ENCODE measurements around the gene POLR2E.

The POLR2E gene

DNA sequence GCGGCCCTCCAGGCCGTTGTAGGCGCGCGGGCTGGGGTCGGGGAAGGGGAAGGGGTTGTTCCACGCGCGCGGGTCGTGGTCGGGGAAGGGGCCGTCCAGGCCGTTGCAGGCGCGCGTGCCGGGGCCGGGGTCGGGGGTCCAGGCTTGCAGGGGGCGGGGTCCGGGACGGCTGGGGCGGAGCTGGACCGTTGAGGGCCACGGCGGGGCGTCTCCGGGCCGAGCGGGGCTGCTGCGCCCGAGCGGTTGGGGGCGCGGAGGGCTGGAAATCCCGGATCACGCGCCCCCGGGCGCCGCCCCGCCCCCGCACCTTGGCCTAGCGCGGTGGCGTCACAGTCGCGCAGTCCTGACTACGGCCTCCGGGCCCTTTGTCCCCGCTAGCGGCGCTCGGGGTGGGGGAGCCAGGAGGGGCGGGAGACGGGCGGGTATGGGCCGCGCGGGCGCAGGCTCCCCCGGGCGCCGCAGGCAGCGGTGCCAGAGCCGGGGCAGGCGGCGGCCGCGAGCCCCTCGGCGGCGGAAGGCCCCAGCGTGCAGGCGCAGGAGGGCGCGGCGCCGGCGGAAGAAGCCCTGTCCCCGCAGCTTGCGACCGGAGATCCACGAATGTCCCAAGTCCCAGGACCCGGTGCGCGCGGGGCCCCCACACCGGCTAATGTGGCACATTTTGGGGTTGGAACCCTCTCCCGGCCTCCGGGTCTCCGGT lies 9.3 kb upstream of the POLR2E start:
- Histone ChIP-seq H2BK15ac (ENCODE audit: low read length) (peak overlapping the region; percentile 37), H2AFZ (ENCODE audit: low read length) (peak overlapping the region; percentile 82), H2BK120ac (ENCODE audit: low read depth, low read length) (peak overlapping the region; percentile 87), H4K8ac (ENCODE audit: low read depth, low read length) (no peak overlapping the region), H3K4me2 (ENCODE audit: insufficient read depth, low read length, poor library complexity, severe bottlenecking) (peak overlapping the region; percentile 93), H2BK12ac (ENCODE audit: low read length) (no peak overlapping the region), H3K79me1 (ENCODE audit: low read depth, low read length) (peaks cover 18% of the 10 kb centered on the region), H2AK5ac (ENCODE audit: low read depth, low read length) (peak overlapping the region; percentile 99), H4K91ac (ENCODE audit: low read depth, low read length, poor library complexity) (no peak overlapping the region), H3K4me3 (ENCODE audit: low read length in 2 of 2) (peak overlapping the region; percentile 72 to 96), H3K4ac (ENCODE audit: low read length) (peak overlapping the region; percentile 93), H3K27ac (replicated peaks; ENCODE audit: low read length) (peak overlapping the region; percentile 97), H3K9me3 (replicated peaks in 1 of 2; ENCODE audit: control insufficient read depth in 2 of 2, insufficient read depth in 1 of 2, low read depth in 1 of 2, low read length in 2 of 2) (no peaks in the 10 kb centered on the region), H3K9ac (ENCODE audit: low read depth, low read length, poor library complexity) (peak overlapping the region; percentile 95), H3K4me1 (ENCODE audit: control insufficient read depth in 2 of 2, insufficient read depth in 1 of 2, low read depth in 1 of 2, low read length in 2 of 2) (peaks cover 14 to 25% of the 10 kb centered on the region in 2 donors), H3K14ac (ENCODE audit: low read length) (no peak overlapping the region), H3K27me3 (ENCODE audit: control insufficient read depth in 3 of 3, insufficient read depth in 3 of 3, low read depth in 1 of 3, low read length in 3 of 3) (no peaks in the 10 kb centered on the region), H3K36me3 (replicated peaks in 1 of 2; ENCODE audit: control insufficient read depth in 2 of 2, insufficient read depth in 2 of 2, low read length in 2 of 2) (peaks cover 20 to 26% of the 10 kb centered on the region in 2 donors), H3K23ac (ENCODE audit: low read depth, low read length, poor library complexity) (peak overlapping the region; percentile 94), H3K18ac (ENCODE audit: low read length) (peak overlapping the region; percentile 100), H2BK5ac (ENCODE audit: low read length) (peak overlapping the region; percentile 98)
- WGBS, 2 donors (ENCODE audit: extremely low coverage in 2 of 2, insufficient read length in 2 of 2, insufficient replicate concordance in 1 of 2) = no CpG with 5 or more reads among the region's 93 CpGs
- peak; percentile 84 for DNase-seq (ENCODE audit: low spot score)

DNA sequence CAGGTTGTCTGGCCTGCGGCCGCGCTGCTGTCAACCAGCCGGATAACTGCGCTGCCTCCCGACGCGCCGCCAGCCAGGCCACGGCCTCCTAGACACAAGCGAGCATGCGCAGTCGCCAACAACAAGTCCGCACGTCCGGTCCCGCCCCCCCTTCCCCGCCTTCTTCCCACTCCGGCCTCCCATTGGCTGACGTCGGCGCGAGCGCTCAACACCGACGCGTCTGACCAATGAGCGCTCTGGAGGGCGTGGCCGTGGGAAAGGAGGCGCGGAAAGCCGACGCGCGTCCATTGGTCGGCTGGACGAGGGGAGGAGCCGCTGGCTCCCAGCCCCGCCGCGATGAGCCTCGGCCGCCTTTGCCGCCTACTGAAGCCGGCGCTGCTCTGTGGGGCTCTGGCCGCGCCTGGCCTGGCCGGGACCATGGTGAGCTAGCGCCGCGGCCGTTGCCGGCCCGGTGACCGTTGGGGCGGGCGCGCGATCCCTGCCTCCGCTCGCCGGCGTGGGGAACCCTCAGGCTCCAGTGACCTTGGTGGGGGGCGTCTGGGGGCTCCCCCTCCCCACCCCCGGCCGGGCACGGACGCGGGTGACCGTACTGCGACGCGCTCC lies 8.6 kb upstream of the POLR2E start, which contains the start of gene GPX4:
Gene GPX4, plus strand, starts transcription at position 287 of the 603 bp plus-strand sequence. Its CDS starts 50 bp downstream, at position 337.
- Histone ChIP-seq H2AFZ (ENCODE audit: low read length) (peak within 1 kb of the TSS; percentile 82), H3K4me2 (ENCODE audit: insufficient read depth, low read length, poor library complexity, severe bottlenecking) (peak within 1 kb of the TSS; percentile 93), H3K9ac (ENCODE audit: low read depth, low read length, poor library complexity) (peak within 1 kb of the TSS; percentile 95), H2BK5ac (ENCODE audit: low read length) (peak within 1 kb of the TSS; percentile 98), H2BK120ac (ENCODE audit: low read depth, low read length) (peak within 1 kb of the TSS; percentile 87), H3K4me3 (ENCODE audit: low read length in 2 of 2) (peak within 1 kb of the TSS; percentile 72 to 96), H4K91ac (ENCODE audit: low read depth, low read length, poor library complexity) (no peak within 1 kb of the TSS), H3K27me3 (ENCODE audit: control insufficient read depth in 3 of 3, insufficient read depth in 3 of 3, low read depth in 1 of 3, low read length in 3 of 3) (no peaks in the 10 kb centered on the region), H3K23ac (ENCODE audit: low read depth, low read length, poor library complexity) (peak within 1 kb of the TSS; percentile 94), H3K14ac (ENCODE audit: low read length) (no peak within 1 kb of the TSS), H3K27ac (replicated peaks; ENCODE audit: low read length) (peak within 1 kb of the TSS; percentile 97), H2AK5ac (ENCODE audit: low read depth, low read length) (peak within 1 kb of the TSS; percentile 99), H3K18ac (ENCODE audit: low read length) (peak within 1 kb of the TSS; percentile 100), H3K36me3 (replicated peaks in 1 of 2; ENCODE audit: control insufficient read depth in 2 of 2, insufficient read depth in 2 of 2, low read length in 2 of 2) (peaks cover 20 to 26% of the 10 kb centered on the region in 2 donors), H3K4me1 (ENCODE audit: control insufficient read depth in 2 of 2, insufficient read depth in 1 of 2, low read depth in 1 of 2, low read length in 2 of 2) (peaks cover 14 to 25% of the 10 kb centered on the region in 2 donors), H3K4ac (ENCODE audit: low read length) (no peak within 1 kb of the TSS), H2BK12ac (ENCODE audit: low read length) (no peak within 1 kb of the TSS), H4K8ac (ENCODE audit: low read depth, low read length) (no peak within 1 kb of the TSS), H3K79me1 (ENCODE audit: low read depth, low read length) (peaks cover 16% of the 10 kb centered on the region), H3K9me3 (replicated peaks in 1 of 2; ENCODE audit: control insufficient read depth in 2 of 2, insufficient read depth in 1 of 2, low read depth in 1 of 2, low read length in 2 of 2) (no peaks in the 10 kb centered on the region), H2BK15ac (ENCODE audit: low read length) (peak within 1 kb of the TSS; percentile 94)
- DNase-seq (ENCODE audit: low spot score) = peak; percentile 100
- no CpG with 5 or more reads among the region's 75 CpGs for WGBS, 2 donors (ENCODE audit: extremely low coverage in 2 of 2, insufficient read length in 2 of 2, insufficient replicate concordance in 1 of 2)

DNA sequence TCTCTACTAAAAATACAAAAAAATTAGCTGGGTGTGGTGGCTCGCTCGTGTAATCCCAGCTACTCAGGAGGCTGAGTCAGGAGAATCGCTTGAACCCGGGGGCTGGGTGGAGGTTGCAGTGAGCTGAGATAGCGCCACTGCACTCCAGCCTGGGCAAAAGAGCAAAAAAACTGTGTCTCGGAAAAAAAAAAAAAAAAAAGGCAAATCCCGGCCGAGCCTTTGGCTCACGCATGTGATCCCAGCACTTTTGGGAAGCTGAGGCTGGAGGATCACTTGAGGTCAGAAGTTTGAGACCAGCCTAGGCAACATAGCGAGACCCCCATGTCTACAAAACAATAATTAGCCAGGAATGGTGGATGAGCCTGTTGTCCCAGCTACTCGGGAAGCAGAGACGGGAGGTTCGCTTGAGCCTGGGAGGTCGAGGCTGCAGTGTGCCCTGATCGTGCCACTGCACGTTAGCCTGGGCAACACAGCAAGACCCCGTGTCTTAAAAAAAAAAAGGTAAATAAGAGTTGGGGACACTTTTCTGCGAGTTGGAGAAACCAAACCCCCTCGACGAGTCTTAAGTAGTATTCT lies 8.0 kb upstream of the POLR2E start:
- Histone ChIP-seq H2BK120ac (ENCODE audit: low read depth, low read length) (peak overlapping the region; percentile 72), H3K79me1 (ENCODE audit: low read depth, low read length) (peaks cover 14% of the 10 kb centered on the region), H3K4ac (ENCODE audit: low read length) (no peak overlapping the region), H2BK5ac (ENCODE audit: low read length) (no peak overlapping the region), H3K9me3 (replicated peaks in 1 of 2; ENCODE audit: control insufficient read depth in 2 of 2, insufficient read depth in 1 of 2, low read depth in 1 of 2, low read length in 2 of 2) (no peaks in the 10 kb centered on the region), H2BK15ac (ENCODE audit: low read length) (no peak overlapping the region), H3K4me1 (ENCODE audit: control insufficient read depth in 2 of 2, insufficient read depth in 1 of 2, low read depth in 1 of 2, low read length in 2 of 2) (peaks cover 14 to 30% of the 10 kb centered on the region in 2 donors), H3K14ac (ENCODE audit: low read length) (no peak overlapping the region), H3K18ac (ENCODE audit: low read length) (peak overlapping the region; percentile 38), H3K27me3 (ENCODE audit: control insufficient read depth in 3 of 3, insufficient read depth in 3 of 3, low read depth in 1 of 3, low read length in 3 of 3) (no peaks in the 10 kb centered on the region), H3K4me2 (ENCODE audit: insufficient read depth, low read length, poor library complexity, severe bottlenecking) (peak overlapping the region; percentile 48), H3K9ac (ENCODE audit: low read depth, low read length, poor library complexity) (no peak overlapping the region), H2BK12ac (ENCODE audit: low read length) (no peak overlapping the region), H4K91ac (ENCODE audit: low read depth, low read length, poor library complexity) (no peak overlapping the region), H3K36me3 (replicated peaks in 1 of 2; ENCODE audit: control insufficient read depth in 2 of 2, insufficient read depth in 2 of 2, low read length in 2 of 2) (peaks cover 20 to 26% of the 10 kb centered on the region in 2 donors), H2AK5ac (ENCODE audit: low read depth, low read length) (no peak overlapping the region), H2AFZ (ENCODE audit: low read length) (peak overlapping the region; percentile 74), H3K23ac (ENCODE audit: low read depth, low read length, poor library complexity) (no peak overlapping the region), H4K8ac (ENCODE audit: low read depth, low read length) (no peak overlapping the region), H3K4me3 (ENCODE audit: low read length in 2 of 2) (peak overlapping the region in 1 of 2 donors; percentile 35), H3K27ac (replicated peaks; ENCODE audit: low read length) (peak overlapping the region; percentile 61)
- no peak for DNase-seq (ENCODE audit: low spot score)
- no CpG with 5 or more reads among the region's 20 CpGs for WGBS, 2 donors (ENCODE audit: extremely low coverage in 2 of 2, insufficient read length in 2 of 2, insufficient replicate concordance in 1 of 2)
